Left colon (tissue), 2 donors: ENCODE results near the gene HIVEP2. TPM values are rescaled to one million over a fixed set of nuclear protein-coding genes. Genes with fewer than 3 reads are reported as not detected.

Source experiments
- ATAC-seq: fragments of 200-7000 bp; cut with Tn5 transposase; one replicate; pipeline ENCODE4 v1.9.1; 2020; ENCODE audit warnings: mild to moderate bottlenecking, moderate library complexity
- DNase-seq, 2 donors: peaks; one replicate each; pipeline ENCODE4 v3.0.0-alpha.2; 2020
- intact Hi-C, 2 donors: fragments of 100-400 bp; cut with DNase I in 1 of 2; cut with micrococcal nuclease in 1 of 2; formaldehyde crosslinking; loops; one replicate each; pipeline versions ENCODE4 v1.11.2 to v1.14.0; 2022; cut with DNase I, micrococcal nuclease
- total RNA-seq, 2 donors: library from RNA; stranded (reverse); fragmentation: NEBNext Ultra II Directional; extraction: Animal tissue kit (Norgen Biotek cat#: 25700); gene quantifications; one replicate each; pipeline ENCODE4 v1.2.1, GENCODE V29; 2021
- donor health status: DM: no; HTN: no; CAD: no.
- donor health status: DM: yes; HTN: yes; CAD: no.

Gene HIVEP2
- total RNA-seq, 2 donors from 2014 or later = 9.2 to 10.1 TPM

- intact Hi-C loops = no loop called here
- no peak for ATAC-seq
These were observed 124.5 kb downstream of the HIVEP2 start for GRCh38 chr6:142820338-142821051.

GRCh38 chr6:142819603-142820337 is 125.2 kb downstream of the HIVEP2 start:
- peak; percentile 66 for ATAC-seq
- DNase-seq = no peak
- intact Hi-C loops = no loop called here

More at GRCh38 chr6:142820338-142821051, 124.5 kb downstream of the HIVEP2 start:
- DNase-seq = no peak

GRCh38 chr6:142816486-142816885 is 128.5 kb downstream of the HIVEP2 start:
- ATAC-seq = no peak
- no peak for DNase-seq
- intact Hi-C loops = no loop called here

- intact Hi-C loops = no loop called here
- DNase-seq = no peak
- ATAC-seq = no peak
These were observed 128.9 kb downstream of the HIVEP2 start for GRCh38 chr6:142816031-142816430.

- ATAC-seq (no peak), DNase-seq (no peak)
- intact Hi-C loops = no loop called here
These were observed 133.1 kb downstream of the HIVEP2 start for GRCh38 chr6:142811923-142812322.

GRCh38 chr6:142810952-142811514 is 133.9 kb downstream of the HIVEP2 start:
- DNase-seq (no peak), ATAC-seq (no peak)
- intact Hi-C loops = no loop called here

- ATAC-seq (no peak), DNase-seq (no peak)
- intact Hi-C loops = no loop called here
These were observed 135.0 kb downstream of the HIVEP2 start for GRCh38 chr6:142809947-142810346.

- intact Hi-C loops = no loop called here
- no peak for ATAC-seq
- no peak for DNase-seq
These were observed 136.4 kb downstream of the HIVEP2 start for GRCh38 chr6:142808405-142809061.

- intact Hi-C loops = no loop called here
- DNase-seq (no peak), ATAC-seq (no peak)
These were observed 139.9 kb downstream of the HIVEP2 start for GRCh38 chr6:142805042-142805441.

- DNase-seq (no peak), ATAC-seq (no peak)
- intact Hi-C loops = no loop called here
These were observed 140.5 kb downstream of the HIVEP2 start for GRCh38 chr6:142804490-142804889.

- no peak for DNase-seq
- intact Hi-C loops = no loop called here
- no peak for ATAC-seq
These were observed 141.4 kb downstream of the HIVEP2 start for GRCh38 chr6:142803495-142804058.

- DNase-seq = no peak
- ATAC-seq = no peak
- intact Hi-C loops = no loop called here
These were observed 141.9 kb downstream of the HIVEP2 start for GRCh38 chr6:142803032-142803431.

- ATAC-seq (no peak), DNase-seq (no peak)
- intact Hi-C loops = no loop called here
These were observed 142.9 kb downstream of the HIVEP2 start for GRCh38 chr6:142802124-142802523.

GRCh38 chr6:142800240-142800639 is 144.7 kb downstream of the HIVEP2 start:
- ATAC-seq = no peak
- intact Hi-C loops = no loop called here
- DNase-seq = no peak

GRCh38 chr6:142799639-142800038 is 145.3 kb downstream of the HIVEP2 start:
- DNase-seq = no peak
- no peak for ATAC-seq
- intact Hi-C loops = no loop called here

- intact Hi-C loops = no loop called here
- ATAC-seq (no peak), DNase-seq (no peak)
These were observed 147.8 kb downstream of the HIVEP2 start for GRCh38 chr6:142797159-142797558.

GRCh38 chr6:142796571-142796970 is 148.4 kb downstream of the HIVEP2 start:
- ATAC-seq = no peak
- DNase-seq = no peak
- intact Hi-C loops = no loop called here

- intact Hi-C loops = no loop called here
- DNase-seq (no peak), ATAC-seq (no peak)
These were observed 149.0 kb downstream of the HIVEP2 start for GRCh38 chr6:142796024-142796423.

- ATAC-seq (no peak), DNase-seq (no peak)
- intact Hi-C loops = no loop called here
These were observed 150.6 kb downstream of the HIVEP2 start for GRCh38 chr6:142794424-142794823.
